Ovary (tissue), 3 donors: ENCODE measurements around the gene GOLGA1.

ENCODE experiments used
- EP300 ChIP-seq: sonication (generic); formaldehyde crosslinking; IDR thresholded peaks from one replicate; pipeline ENCODE4 v1.6.1; 2017; ENCODE audit warnings: antibody characterized with exemption
- POLR2A ChIP-seq: fragments of 450-650 bp; IDR thresholded peaks from one replicate; pipeline ENCODE4 v1.6.1; 2017; ENCODE audit warnings: antibody characterized with exemption, mild to moderate bottlenecking, moderate library complexity
- TF ChIP-seq, protein P1 (sequence below), 3 donors: fragments of 450-650 bp in 2 of 3; fragments of 200-600 bp in 1 of 3; IDR thresholded peaks; one replicate each; pipeline versions ENCODE4 v1.5.1 to v1.8.0; 2016 to 2022; ENCODE audit warnings: antibody characterized with exemption in 3 of 3, mild to moderate bottlenecking in 1 of 3
- donor health status: DM: no; HTN: no; CAD: no.

DNA sequence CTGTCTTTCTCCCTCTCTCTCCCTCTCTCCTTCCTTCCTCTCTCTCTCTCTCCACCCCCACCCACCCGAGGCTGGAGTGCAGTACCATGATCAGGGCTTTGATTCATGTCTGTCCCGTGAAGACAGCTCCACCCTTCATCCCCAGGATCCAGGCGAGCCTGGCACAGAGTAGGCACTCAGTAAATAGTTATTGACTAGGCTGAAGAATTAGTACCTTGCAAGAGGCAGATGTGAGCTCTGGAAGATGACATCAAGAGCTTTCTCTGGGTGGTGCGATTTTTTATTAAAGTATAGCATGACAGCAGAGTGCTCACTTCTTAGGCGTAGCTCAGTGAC is 111.6 kb downstream of the GOLGA1 start:
- TF ChIP-seq POLR2A (no peak), EP300 (no peak)
- TF ChIP-seq, protein P1, sequence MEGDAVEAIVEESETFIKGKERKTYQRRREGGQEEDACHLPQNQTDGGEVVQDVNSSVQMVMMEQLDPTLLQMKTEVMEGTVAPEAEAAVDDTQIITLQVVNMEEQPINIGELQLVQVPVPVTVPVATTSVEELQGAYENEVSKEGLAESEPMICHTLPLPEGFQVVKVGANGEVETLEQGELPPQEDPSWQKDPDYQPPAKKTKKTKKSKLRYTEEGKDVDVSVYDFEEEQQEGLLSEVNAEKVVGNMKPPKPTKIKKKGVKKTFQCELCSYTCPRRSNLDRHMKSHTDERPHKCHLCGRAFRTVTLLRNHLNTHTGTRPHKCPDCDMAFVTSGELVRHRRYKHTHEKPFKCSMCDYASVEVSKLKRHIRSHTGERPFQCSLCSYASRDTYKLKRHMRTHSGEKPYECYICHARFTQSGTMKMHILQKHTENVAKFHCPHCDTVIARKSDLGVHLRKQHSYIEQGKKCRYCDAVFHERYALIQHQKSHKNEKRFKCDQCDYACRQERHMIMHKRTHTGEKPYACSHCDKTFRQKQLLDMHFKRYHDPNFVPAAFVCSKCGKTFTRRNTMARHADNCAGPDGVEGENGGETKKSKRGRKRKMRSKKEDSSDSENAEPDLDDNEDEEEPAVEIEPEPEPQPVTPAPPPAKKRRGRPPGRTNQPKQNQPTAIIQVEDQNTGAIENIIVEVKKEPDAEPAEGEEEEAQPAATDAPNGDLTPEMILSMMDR (IDR thresholded peaks at IDR 0.05): no peak
